Activated CD8-positive, alpha-beta T cell treated with anti-CD3 and anti-CD28 coated beads, Interleukin-2, amount 10 ng/mL, durations not matched to agents 7 days and 5 days (primary cell): ENCODE results near the gene STX8. TPM values are rescaled to one million over a fixed set of nuclear protein-coding genes. Genes with fewer than 3 reads are reported as not detected.

Experiments
- ATAC-seq: fragments of 150-1000 bp; cut with Tn5 transposase; one replicate; pipeline ENCODE4 v1.10.0; 2021; ENCODE audit warnings: moderate library complexity
- CTCF ChIA-PET: fragments of 350-600 bp; sonication (Branson Sonifier 250); formaldehyde crosslinking; loops from one replicate; lab custom pipeline; 2021; ENCODE audit warnings: antibody characterized with exemption; lab: Charles Lee
- POLR2A ChIA-PET: fragments of 350-600 bp; sonication (Branson Sonifier 250); formaldehyde crosslinking; loops from one replicate; lab custom pipeline; 2021; ENCODE audit warnings: antibody characterized with exemption; lab: Charles Lee
- DNase-seq: peaks from one replicate; pipeline ENCODE4 v3.0.0-alpha.2; 2020
- H3K27ac Mint-ChIP-seq: one replicate; pipeline ENCODE4 v1.8.0; 2021; ENCODE audit warnings: mild to moderate bottlenecking, mixed read lengths
- H3K27me3 Mint-ChIP-seq: one replicate; pipeline ENCODE4 v1.8.0; 2021; ENCODE audit warnings: low read depth, mixed read lengths
- H3K36me3 Mint-ChIP-seq: one replicate; pipeline ENCODE4 v1.8.0; 2021; ENCODE audit warnings: low read depth, mixed read lengths
- H3K4me1 Mint-ChIP-seq: one replicate; pipeline ENCODE4 v1.8.0; 2021; ENCODE audit warnings: low read depth, mixed read lengths
- H3K4me3 Mint-ChIP-seq: one replicate; pipeline ENCODE4 v1.8.0; 2021; ENCODE audit warnings: mild to moderate bottlenecking, mixed read lengths
- H3K9me3 Mint-ChIP-seq: one replicate; pipeline ENCODE4 v1.8.0; 2022; ENCODE audit warnings: mixed read lengths; ENCODE audit not compliant: insufficient read depth
- total RNA-seq, 2 experiments: library from RNA; stranded (reverse); gene quantifications; one replicate each; pipeline ENCODE4 v1.2.3, GENCODE V29; 2021

STX8 gene
- total RNA-seq, 2 experiments from 2014 or later, result 71.0 to 78.5 TPM

DNA sequence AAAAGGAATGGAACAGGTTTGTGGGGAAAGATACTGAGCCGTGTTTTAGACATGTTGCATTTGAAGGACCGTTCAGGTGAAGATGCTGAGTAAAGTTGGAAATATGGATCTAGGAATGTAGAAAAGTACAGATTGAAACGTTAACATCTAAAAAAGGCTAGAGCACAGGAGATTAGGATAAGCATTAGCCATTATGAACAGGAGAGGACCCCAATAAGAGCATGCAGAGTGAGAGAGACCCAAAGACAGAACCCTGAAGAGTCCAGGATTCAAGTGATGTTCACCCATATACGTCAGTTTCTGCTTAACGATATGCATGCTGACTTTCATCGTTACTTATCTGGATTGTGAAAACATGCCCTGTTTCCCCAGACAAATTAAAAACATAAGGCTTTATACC lies 140.5 kb downstream of the STX8 start:
- Mint-ChIP-seq H3K4me1 (peaks cover 13% of the 10 kb centered on the region), H3K27me3 (no peaks in the 10 kb centered on the region), H3K9me3 (no peaks in the 10 kb centered on the region), H3K36me3 (peaks cover 1% of the 10 kb centered on the region), H3K27ac (no peak overlapping the region), H3K4me3 (no peak overlapping the region)
- DNase-seq (no peak), ATAC-seq (no peak)
- ChIA-PET CTCF (no interaction called here), POLR2A (no interaction called here)

DNA sequence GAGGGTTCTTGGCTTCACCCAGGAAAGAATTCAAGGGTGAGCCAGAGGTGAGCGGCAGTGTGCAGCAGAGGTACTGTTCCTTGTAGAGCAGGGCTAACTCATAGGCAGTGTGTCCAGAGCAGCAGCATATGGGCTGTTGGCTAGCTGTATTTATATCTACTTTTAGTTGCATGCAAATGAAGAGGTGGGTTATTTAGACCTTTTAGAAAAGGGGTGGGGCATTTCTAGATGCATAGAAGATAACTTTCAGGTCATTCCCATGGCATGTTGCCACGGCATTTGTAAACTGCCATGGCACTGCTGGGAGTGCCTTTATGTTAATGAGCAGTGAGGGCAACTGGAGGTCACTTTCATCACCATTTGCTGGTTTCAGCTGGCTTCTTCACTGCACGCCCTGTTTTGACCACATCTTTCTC lies 141.0 kb downstream of the STX8 start:
- ChIA-PET POLR2A (no interaction called here), CTCF (no interaction called here)
- Mint-ChIP-seq H3K4me1 (peaks cover 13% of the 10 kb centered on the region), H3K27me3 (no peaks in the 10 kb centered on the region), H3K27ac (no peak overlapping the region), H3K36me3 (no peaks in the 10 kb centered on the region), H3K4me3 (no peak overlapping the region), H3K9me3 (no peaks in the 10 kb centered on the region)
- DNase-seq (no peak), ATAC-seq (no peak)

DNA sequence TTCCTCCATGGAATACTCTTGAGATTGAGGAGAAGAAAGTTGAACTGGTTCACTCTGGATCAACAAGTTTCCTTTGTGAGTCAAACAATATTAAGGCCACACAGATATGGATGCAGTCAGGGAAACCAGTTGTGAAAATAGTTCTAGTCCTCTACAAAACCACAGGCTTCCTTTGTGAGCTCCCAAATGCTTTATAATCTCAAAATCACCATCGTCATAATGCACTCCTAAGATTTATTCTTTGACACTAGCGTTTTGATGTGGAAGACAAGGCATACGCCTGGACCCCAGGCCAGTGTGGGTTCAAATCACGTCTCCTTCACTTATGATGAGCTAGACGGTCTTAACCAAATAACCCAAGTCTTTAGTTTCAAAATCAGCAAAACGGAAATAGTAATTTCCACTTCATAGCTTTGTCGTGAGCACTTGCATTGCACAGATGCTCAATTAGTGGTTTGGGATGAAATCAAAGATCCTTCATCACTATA lies 142.6 kb downstream of the STX8 start:
- Mint-ChIP-seq H3K4me1 (peaks cover 13% of the 10 kb centered on the region), H3K27ac (no peak overlapping the region), H3K9me3 (no peaks in the 10 kb centered on the region), H3K36me3 (no peaks in the 10 kb centered on the region), H3K4me3 (no peak overlapping the region), H3K27me3 (no peaks in the 10 kb centered on the region)
- ChIA-PET POLR2A (no interaction called here), CTCF (interaction anchor here (0.6 to 1.4 kb wide), 3 partner anchors 27 to 89 kb away, joined by 3 to 8 read pairs (median 3); no protein-coding TSS in a partner anchor)
- DNase-seq (no peak), ATAC-seq (no peak)

DNA sequence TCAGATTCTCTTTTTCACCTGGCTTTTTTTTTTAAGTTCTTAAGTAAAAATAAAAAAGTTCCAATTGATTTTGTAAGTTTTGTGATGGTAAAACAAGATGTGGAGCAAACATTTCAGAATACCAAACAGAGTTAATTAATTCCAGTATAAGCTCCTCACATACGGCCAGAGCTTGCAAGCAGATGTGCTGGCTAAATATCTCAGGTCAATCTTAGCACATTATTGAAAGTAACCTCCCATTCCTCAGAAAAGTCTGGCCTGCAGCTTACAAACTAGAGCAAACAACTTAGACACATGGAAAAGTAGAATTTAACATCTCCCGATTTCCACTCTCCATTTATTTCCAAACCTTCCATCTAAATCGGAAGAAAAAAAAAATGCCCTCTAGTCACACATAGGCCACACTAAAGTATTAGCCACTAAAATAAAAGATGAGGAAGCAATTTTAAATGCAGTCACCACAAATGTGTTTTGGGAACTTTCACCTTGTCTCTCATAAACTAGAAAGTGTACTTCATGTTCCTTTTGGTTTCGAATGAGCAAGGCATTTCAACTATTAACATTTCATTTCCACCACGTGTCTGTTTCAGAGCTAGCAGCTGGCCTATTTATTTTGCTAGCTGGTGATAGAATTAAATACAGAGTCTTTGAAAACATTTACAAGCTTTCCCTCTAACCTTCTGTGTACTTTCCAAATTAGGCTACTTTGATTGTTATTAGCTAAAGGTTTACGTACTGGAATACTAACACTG lies 143.3 kb downstream of the STX8 start:
- no peak for ATAC-seq
- no peak for DNase-seq
- Mint-ChIP-seq H3K27me3 (no peaks in the 10 kb centered on the region), H3K9me3 (no peaks in the 10 kb centered on the region), H3K36me3 (no peaks in the 10 kb centered on the region), H3K4me3 (no peak overlapping the region), H3K27ac (no peak overlapping the region), H3K4me1 (peaks cover 13% of the 10 kb centered on the region)
- POLR2A ChIA-PET, result no interaction called here
- CTCF ChIA-PET, result interaction anchor here (0.6 to 1.4 kb wide), 3 partner anchors 26 to 90 kb away, joined by 3 to 8 read pairs (median 3); no protein-coding TSS in a partner anchor

DNA sequence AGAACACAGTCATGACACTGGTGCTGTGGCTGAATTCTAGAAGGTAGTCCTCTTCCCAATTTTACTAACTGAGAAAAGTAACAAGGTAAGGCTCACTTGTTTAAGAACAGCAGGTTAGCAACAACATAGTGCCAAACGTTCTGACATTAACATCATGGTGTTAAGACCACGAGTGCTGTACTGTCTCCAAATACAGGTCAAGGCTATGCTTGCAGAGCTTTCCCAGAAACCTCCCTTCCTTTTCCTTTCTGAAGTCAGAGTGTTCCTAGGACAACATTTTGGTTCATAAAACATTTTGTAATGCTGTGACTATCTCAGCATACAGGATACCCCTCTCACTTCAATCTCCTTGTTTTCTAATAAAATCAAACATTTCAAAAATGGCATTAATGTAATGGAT lies 144.0 kb downstream of the STX8 start:
- H3K27me3 Mint-ChIP-seq, result no peaks in the 10 kb centered on the region
- POLR2A ChIA-PET, result no interaction called here
- peaks cover 13% of the 10 kb centered on the region for H3K4me1 Mint-ChIP-seq
- no peak overlapping the region for H3K4me3 Mint-ChIP-seq
- no peaks in the 10 kb centered on the region for H3K36me3 Mint-ChIP-seq
- CTCF ChIA-PET, result no interaction called here
- no peak overlapping the region for H3K27ac Mint-ChIP-seq
- ATAC-seq (no peak), DNase-seq (no peak)
- no peaks in the 10 kb centered on the region for H3K9me3 Mint-ChIP-seq

DNA sequence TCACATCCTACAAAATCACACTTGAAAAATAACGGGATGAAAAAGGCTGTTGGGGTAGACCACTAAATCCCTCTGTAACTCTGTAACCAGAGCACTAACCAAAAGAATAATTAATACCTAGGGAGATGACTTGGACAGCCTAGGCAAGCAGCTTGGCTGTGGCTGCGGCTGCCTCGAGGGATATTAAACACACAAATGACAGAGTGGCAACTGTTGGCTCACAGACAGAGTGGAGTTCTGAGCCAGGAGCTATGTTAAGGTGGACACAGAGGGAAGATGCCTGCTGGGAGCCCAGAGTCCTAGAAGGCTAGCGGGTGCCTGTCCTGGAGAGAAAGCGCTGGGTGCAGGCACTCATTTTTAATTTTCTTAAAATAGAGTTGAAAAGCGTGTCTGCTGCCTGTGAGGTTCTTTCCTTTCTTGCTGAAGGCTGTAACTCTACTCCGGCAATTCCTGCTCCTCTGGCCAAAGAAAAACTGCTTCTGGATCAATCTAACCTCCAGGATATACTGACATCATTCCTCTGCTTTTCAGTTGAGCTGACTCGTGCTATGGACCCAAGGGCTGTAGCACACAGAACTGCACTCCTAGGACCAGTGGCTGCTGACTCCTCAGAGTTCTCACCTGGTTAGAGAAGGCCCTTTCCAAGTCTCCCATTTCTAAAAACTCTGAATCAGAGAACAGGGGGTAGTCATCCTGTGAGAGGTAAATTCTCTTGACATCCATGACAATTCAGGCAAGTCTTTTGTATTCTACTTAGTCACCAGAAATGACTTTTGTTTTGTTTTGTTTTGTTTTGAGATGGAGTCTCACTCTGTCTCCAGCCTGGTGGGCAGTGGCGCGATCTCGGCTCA lies 147.9 kb downstream of the STX8 start:
- H3K4me3 Mint-ChIP-seq, result no peak overlapping the region
- DNase-seq (no peak), ATAC-seq (no peak)
- peaks cover 5% of the 10 kb centered on the region for H3K4me1 Mint-ChIP-seq
- CTCF ChIA-PET, result no interaction called here
- peaks cover under 1% of the 10 kb centered on the region for H3K36me3 Mint-ChIP-seq
- H3K27ac Mint-ChIP-seq, result no peak overlapping the region
- H3K9me3 Mint-ChIP-seq, result no peaks in the 10 kb centered on the region
- H3K27me3 Mint-ChIP-seq, result no peaks in the 10 kb centered on the region
- POLR2A ChIA-PET, result no interaction called here

DNA sequence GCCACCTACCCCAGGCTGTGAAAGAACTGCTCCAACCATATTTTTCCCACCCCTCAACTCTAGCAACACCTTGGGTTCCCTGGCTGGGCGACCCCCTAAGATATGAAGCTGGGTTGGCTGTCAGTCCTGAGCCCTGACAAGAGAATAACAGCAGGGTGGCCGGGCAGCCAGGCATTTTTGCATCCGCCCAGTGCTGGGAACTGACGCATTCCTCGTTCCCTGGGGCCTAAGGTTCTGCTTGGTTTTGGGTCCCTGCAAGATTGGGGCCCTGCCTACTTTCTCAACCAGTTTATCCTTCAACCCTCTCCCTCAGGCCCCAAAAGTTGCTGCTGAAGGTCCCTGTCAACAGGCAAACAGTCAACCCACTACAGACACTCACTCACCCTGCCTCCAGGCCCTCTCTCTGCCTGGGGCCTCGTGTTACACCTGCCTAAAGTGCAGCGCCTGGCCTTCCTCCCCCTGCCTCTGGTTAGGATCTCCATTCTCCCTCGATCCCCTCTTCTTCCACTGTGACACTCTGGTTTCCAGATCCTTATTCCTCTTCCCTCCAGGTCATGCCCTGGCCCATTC lies 151.5 kb downstream of the STX8 start:
- H3K9me3 Mint-ChIP-seq, result no peaks in the 10 kb centered on the region
- H3K4me1 Mint-ChIP-seq, result no peaks in the 10 kb centered on the region
- H3K36me3 Mint-ChIP-seq, result peaks cover 8% of the 10 kb centered on the region
- ChIA-PET CTCF (no interaction called here), POLR2A (no interaction called here)
- ATAC-seq (no peak), DNase-seq (no peak)
- H3K4me3 Mint-ChIP-seq, result no peak overlapping the region
- no peaks in the 10 kb centered on the region for H3K27me3 Mint-ChIP-seq
- H3K27ac Mint-ChIP-seq, result no peak overlapping the region

DNA sequence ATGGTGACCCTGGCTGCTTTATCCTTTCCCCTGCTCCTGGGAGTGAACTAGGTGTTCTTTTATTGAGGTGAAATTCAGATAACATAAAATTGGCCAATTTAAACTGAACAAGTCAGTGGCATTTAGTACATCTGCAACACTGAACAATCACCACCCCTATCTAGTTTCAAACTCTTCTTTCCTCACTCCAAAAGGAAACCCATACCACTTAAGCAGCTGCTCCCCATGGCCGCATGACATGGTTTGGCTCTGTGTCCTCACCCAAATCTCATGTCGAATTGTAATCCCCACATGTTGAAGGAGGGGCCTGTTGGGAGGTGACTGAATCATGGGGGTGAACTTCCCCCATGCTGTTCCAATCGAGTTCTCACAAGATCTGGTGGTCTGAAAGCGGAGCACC lies 154.1 kb downstream of the STX8 start:
- no peaks in the 10 kb centered on the region for H3K27me3 Mint-ChIP-seq
- POLR2A ChIA-PET, result no interaction called here
- H3K27ac Mint-ChIP-seq, result no peak overlapping the region
- H3K36me3 Mint-ChIP-seq, result peaks cover 9% of the 10 kb centered on the region
- H3K4me1 Mint-ChIP-seq, result no peaks in the 10 kb centered on the region
- CTCF ChIA-PET, result no interaction called here
- DNase-seq, result no peak
- no peak for ATAC-seq
- H3K9me3 Mint-ChIP-seq, result peaks cover 8% of the 10 kb centered on the region
- no peak overlapping the region for H3K4me3 Mint-ChIP-seq

DNA sequence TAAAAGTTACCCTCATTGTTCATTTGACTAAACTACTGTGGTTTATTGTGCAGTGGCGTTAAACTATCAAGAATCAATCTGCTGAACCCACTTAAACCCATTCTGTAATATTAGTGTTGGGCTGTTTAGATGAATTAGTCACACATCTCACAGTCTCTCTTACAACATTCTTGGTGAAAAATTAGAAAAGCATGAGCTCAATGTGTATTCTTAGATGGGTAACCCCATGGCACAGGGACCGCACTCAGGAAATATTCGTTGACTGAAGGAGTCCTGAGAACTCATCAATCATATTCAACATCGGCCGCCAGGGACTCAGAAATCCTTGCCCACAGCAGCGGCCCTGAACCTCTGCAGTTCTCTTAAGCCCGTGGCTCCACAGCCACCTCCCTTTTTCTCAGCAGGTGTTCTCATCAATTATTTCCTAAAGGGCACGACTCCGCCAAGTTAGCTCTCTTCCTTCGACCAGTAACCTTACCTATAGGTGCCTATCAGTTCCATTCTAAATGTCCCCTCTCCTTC lies 155.6 kb downstream of the STX8 start:
- POLR2A ChIA-PET, result no interaction called here
- ATAC-seq, result no peak
- no peaks in the 10 kb centered on the region for H3K27me3 Mint-ChIP-seq
- H3K9me3 Mint-ChIP-seq, result peaks cover 8% of the 10 kb centered on the region
- H3K36me3 Mint-ChIP-seq, result peaks cover 9% of the 10 kb centered on the region
- no peak overlapping the region for H3K27ac Mint-ChIP-seq
- H3K4me3 Mint-ChIP-seq, result no peak overlapping the region
- DNase-seq, result no peak
- CTCF ChIA-PET, result no interaction called here
- no peaks in the 10 kb centered on the region for H3K4me1 Mint-ChIP-seq

DNA sequence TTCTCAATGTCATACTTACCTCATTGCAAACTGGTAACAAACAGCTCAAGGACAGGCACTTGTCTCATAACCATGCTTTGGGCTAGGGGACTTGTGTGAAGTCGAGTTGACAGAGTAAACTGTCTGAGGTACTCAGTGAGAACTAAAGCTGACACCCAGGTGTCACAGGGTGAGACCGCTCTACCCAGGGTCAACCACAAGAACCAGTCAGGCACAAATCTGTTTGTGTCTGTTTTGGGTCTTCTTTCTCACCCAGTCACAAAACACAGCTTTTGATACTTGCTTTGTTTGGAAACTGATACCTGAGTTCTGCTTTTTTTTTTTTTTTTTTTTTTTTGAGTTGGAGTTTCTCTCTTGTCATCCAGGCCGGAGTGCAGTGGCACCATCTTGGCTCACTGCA lies 161.1 kb downstream of the STX8 start:
- Mint-ChIP-seq H3K4me3 (no peak overlapping the region), H3K27me3 (no peaks in the 10 kb centered on the region), H3K9me3 (peaks cover 8% of the 10 kb centered on the region), H3K27ac (no peak overlapping the region), H3K36me3 (peaks cover 2% of the 10 kb centered on the region), H3K4me1 (no peaks in the 10 kb centered on the region)
- CTCF ChIA-PET, result interaction anchor here (1.6 kb wide), 1 partner anchor 12 kb away, joined by 4 read pairs; no protein-coding TSS in a partner anchor
- POLR2A ChIA-PET, result no interaction called here
- DNase-seq, result no peak
- ATAC-seq, result no peak

DNA sequence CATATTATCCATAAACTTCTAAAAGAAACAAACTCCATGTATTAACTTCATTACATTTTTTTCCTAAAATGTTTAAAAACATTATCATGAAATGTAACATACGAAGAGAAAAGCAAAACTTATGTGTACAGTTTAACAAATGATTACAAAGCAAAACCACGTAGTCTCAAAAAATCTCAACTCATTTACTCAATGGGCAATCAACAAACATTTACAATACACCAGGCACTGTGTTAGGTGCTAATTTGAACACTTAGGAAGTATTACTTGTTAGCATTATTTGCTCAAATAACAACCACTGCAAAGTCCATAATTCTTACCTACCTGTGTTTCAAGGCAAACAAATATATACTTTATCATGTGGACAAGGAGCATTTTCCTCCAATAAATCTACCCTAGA lies 164.9 kb downstream of the STX8 start:
- no peaks in the 10 kb centered on the region for H3K9me3 Mint-ChIP-seq
- H3K36me3 Mint-ChIP-seq, result no peaks in the 10 kb centered on the region
- no peaks in the 10 kb centered on the region for H3K4me1 Mint-ChIP-seq
- ATAC-seq, result no peak
- no peak overlapping the region for H3K27ac Mint-ChIP-seq
- H3K27me3 Mint-ChIP-seq, result no peaks in the 10 kb centered on the region
- H3K4me3 Mint-ChIP-seq, result no peak overlapping the region
- ChIA-PET POLR2A (no interaction called here), CTCF (interaction anchor here (0.8 kb wide), 1 partner anchor 10 kb away, joined by 3 read pairs; no protein-coding TSS in a partner anchor)
- DNase-seq, result no peak
